H9 (cell line): ENCODE data around the gene KIAA1671. TPM values are rescaled to one million over a fixed set of nuclear protein-coding genes. Genes with fewer than 3 reads are reported as not detected.

Source experiments
- DNase-seq: peaks from one replicate; pipeline ENCODE4 v3.0.0-alpha.2; 2017
- H2AFZ ChIP-seq: one replicate; pipeline ENCODE4 v1.6.1; 2013; ENCODE audit warnings: mild to moderate bottlenecking, low read length, control low read depth, moderate library complexity
- H2AK5ac ChIP-seq: 2 replicates; pipeline ENCODE4 v1.6.1; 2013; ENCODE audit warnings: low read length, control low read depth, mixed read lengths; ENCODE audit not compliant: insufficient read length
- H2BK120ac ChIP-seq: one replicate; pipeline ENCODE4 v1.6.1; 2013; ENCODE audit warnings: low read depth, mild to moderate bottlenecking, low read length, control low read depth, inconsistent platforms; ENCODE audit not compliant: poor library complexity, severe bottlenecking
- H2BK12ac ChIP-seq: 2 replicates; pipeline ENCODE4 v1.6.1; 2013; ENCODE audit warnings: low read length, control low read depth, mixed read lengths, low read depth; ENCODE audit not compliant: insufficient read length
- H2BK15ac ChIP-seq: 2 replicates; pipeline ENCODE4 v1.6.1; 2013; ENCODE audit warnings: low read depth, low read length, control low read depth
- H2BK20ac ChIP-seq: one replicate; pipeline ENCODE4 v1.6.1; 2013; ENCODE audit warnings: low read depth, mild to moderate bottlenecking, low read length, control low read depth, inconsistent platforms; ENCODE audit not compliant: poor library complexity, severe bottlenecking
- H2BK5ac ChIP-seq: 2 replicates; pipeline ENCODE4 v1.6.1; 2013; ENCODE audit warnings: low read length, control low read depth, mixed read lengths; ENCODE audit not compliant: insufficient read length
- H3K14ac ChIP-seq: 2 replicates; pipeline ENCODE4 v1.6.1; 2013; ENCODE audit warnings: low read length, control low read depth; ENCODE audit not compliant: insufficient read depth
- H3K18ac ChIP-seq: 2 replicates; pipeline ENCODE4 v1.6.1; 2013; ENCODE audit warnings: low read depth, mild to moderate bottlenecking, mixed read lengths, low read length, control low read depth; ENCODE audit not compliant: insufficient read length
- H3K23ac ChIP-seq: 2 replicates; pipeline ENCODE4 v1.6.1; 2013; ENCODE audit warnings: low read length, control low read depth, mixed read lengths, low read depth; ENCODE audit not compliant: insufficient read length
- H3K23me2 ChIP-seq: 2 replicates; pipeline ENCODE4 v1.6.1; 2013; ENCODE audit warnings: low read depth, mild to moderate bottlenecking, mixed read lengths, low read length, control low read depth; ENCODE audit not compliant: insufficient read length, poor library complexity, severe bottlenecking
- H3K27ac ChIP-seq: 2 replicates; pipeline ENCODE4 v1.5.1; 2013; ENCODE audit warnings: low read length, control low read depth, mixed read lengths, low read depth; ENCODE audit not compliant: insufficient read length
- H3K27me3 ChIP-seq: 2 replicates; pipeline ENCODE4 v1.6.1; 2013; ENCODE audit warnings: low read length, control low read depth, inconsistent platforms; ENCODE audit not compliant: insufficient read depth
- H3K4ac ChIP-seq: 2 replicates; pipeline ENCODE4 v1.6.1; 2013; ENCODE audit warnings: low read depth, mild to moderate bottlenecking, control low read depth, inconsistent platforms, low read length, moderate library complexity
- H3K4me1 ChIP-seq: 2 replicates; pipeline ENCODE4 v1.6.1; 2013; ENCODE audit warnings: low read length, control low read depth, inconsistent platforms; ENCODE audit not compliant: insufficient read depth
- H3K4me2 ChIP-seq: 2 replicates; pipeline ENCODE4 v1.6.1; 2013; ENCODE audit warnings: low read length, control low read depth, mixed read lengths; ENCODE audit not compliant: insufficient read length, insufficient read depth
- H3K56ac ChIP-seq: 2 replicates; pipeline ENCODE4 v1.6.1; 2013; ENCODE audit warnings: low read depth, mild to moderate bottlenecking, mixed read lengths, low read length, control low read depth; ENCODE audit not compliant: insufficient read length
- H3K79me1 ChIP-seq: 2 replicates; pipeline ENCODE4 v1.6.1; 2013; ENCODE audit warnings: low read depth, mild to moderate bottlenecking, moderate library complexity, low read length, control low read depth, inconsistent platforms; ENCODE audit not compliant: insufficient read depth, poor library complexity, severe bottlenecking
- H3K79me2 ChIP-seq: 2 replicates; pipeline ENCODE4 v1.6.1; 2013; ENCODE audit warnings: low read length, control low read depth, inconsistent platforms; ENCODE audit not compliant: insufficient read depth
- H3K9ac ChIP-seq: 2 replicates; pipeline ENCODE4 v1.6.1; 2013; ENCODE audit warnings: low read length, control low read depth, mixed read lengths; ENCODE audit not compliant: insufficient read length; ENCODE audit errors: extremely low read depth
- H3K9me3 ChIP-seq: one replicate; pipeline ENCODE4 v1.6.1; 2013; ENCODE audit warnings: low read depth, low read length, inconsistent platforms; ENCODE audit not compliant: control insufficient read depth
- H3T11ph ChIP-seq: one replicate; pipeline ENCODE4 v1.6.1; 2013; ENCODE audit warnings: mild to moderate bottlenecking, low read length, control low read depth, inconsistent platforms
- H4K20me1 ChIP-seq: one replicate; pipeline ENCODE4 v1.6.1; 2013; ENCODE audit not compliant: control insufficient read depth, insufficient read length, insufficient read depth
- H4K5ac ChIP-seq: 2 replicates; pipeline ENCODE4 v1.6.1; 2013; ENCODE audit warnings: low read depth, mild to moderate bottlenecking, mixed read lengths, low read length, control low read depth; ENCODE audit not compliant: insufficient read length
- H4K8ac ChIP-seq: replicated peaks from 2 replicates; pipeline ENCODE4 v1.6.1; 2013; ENCODE audit warnings: low read length, control low read depth, mixed read lengths, low read depth; ENCODE audit not compliant: insufficient read length
- H4K91ac ChIP-seq: 2 replicates; pipeline ENCODE4 v1.6.1; 2013; ENCODE audit warnings: low read depth, mild to moderate bottlenecking, moderate library complexity, mixed read lengths, low read length, control low read depth; ENCODE audit not compliant: insufficient read length
- H3K27ac Mint-ChIP-seq, 3 experiments: 2 replicates in 2 of 3; 3 replicates in 1 of 3; pipeline ENCODE4 v1.8.0; 2020 to 2021; ENCODE audit warnings: mixed read lengths in 3 of 3, mild to moderate bottlenecking in 1 of 3, moderate library complexity in 1 of 3
- H3K27me3 Mint-ChIP-seq: 2 replicates; pipeline ENCODE4 v1.8.0; 2021; ENCODE audit warnings: low read depth, mild to moderate bottlenecking, moderate library complexity, mixed read lengths
- H3K36me3 Mint-ChIP-seq, 3 experiments: 2 replicates in 2 of 3; 3 replicates in 1 of 3; pipeline ENCODE4 v1.8.0; 2020 to 2021; ENCODE audit warnings: low read depth in 3 of 3, mixed read lengths in 3 of 3; ENCODE audit not compliant: insufficient read depth in 1 of 3
- H3K4me1 Mint-ChIP-seq, 2 experiments: 2 replicates each; pipeline ENCODE4 v1.8.0; 2020; ENCODE audit warnings: mixed read lengths in 2 of 2
- H3K4me3 Mint-ChIP-seq, 2 experiments: 2 replicates in 1 of 2; 3 replicates in 1 of 2; pipeline ENCODE4 v1.8.0; 2020 to 2021; ENCODE audit warnings: mild to moderate bottlenecking in 2 of 2, mixed read lengths in 2 of 2, moderate library complexity in 1 of 2
- H3K9me3 Mint-ChIP-seq, 2 experiments: 2 replicates in 1 of 2; 3 replicates in 1 of 2; pipeline ENCODE4 v1.8.0; 2020; ENCODE audit warnings: mild to moderate bottlenecking in 2 of 2, mixed read lengths in 2 of 2, moderate library complexity in 1 of 2
- WGBS: extraction: QIAGEN DNeasy Blood & Tissue Kit; methylation state at CpG from one replicate; pipeline ENCODE4 v1.1.7; 2013; ENCODE audit warnings: missing lambda C conversion rate, low lambda C conversion rate, mixed read lengths; ENCODE audit not compliant: insufficient read length; ENCODE audit errors: extremely low coverage; 5-methylcytosine and 5-hydroxymethylcytosine counted together
- total RNA-seq: library from RNA; stranded (reverse); gene quantifications from 2 replicates; pipeline ENCODE4 v1.2.1, GENCODE V29; 2021
- TF ChIP-seq, protein P1 (sequence below): fragments of 200-600 bp; sonication (generic); conservative IDR thresholded peaks from 3 replicates; pipeline ENCODE4 v1.8.0; 2021; ENCODE audit warnings: antibody characterized with exemption, mild to moderate bottlenecking

Gene KIAA1671
- total RNA-seq, 1 experiment from 2014 or later: 22.6 TPM

DNA sequence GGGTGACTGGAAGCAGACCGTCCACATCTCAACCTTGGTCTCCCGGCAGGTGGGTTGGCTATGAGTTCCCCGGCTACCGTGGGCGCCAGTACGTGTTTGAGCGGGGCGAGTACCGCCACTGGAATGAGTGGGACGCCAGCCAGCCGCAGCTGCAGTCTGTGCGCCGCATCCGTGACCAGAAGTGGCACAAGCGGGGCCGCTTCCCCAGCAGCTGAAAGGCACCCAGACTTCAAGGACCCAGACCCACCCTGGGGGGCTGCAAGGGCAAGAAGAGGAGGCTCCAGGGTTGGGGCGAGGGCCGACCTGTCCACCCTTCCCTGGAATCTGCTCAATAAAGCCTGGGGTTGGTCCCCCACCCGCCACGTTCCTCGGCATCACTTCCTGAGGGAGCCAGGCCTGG is 254.5 kb downstream of the KIAA1671 start:
- Histone ChIP-seq H3K23ac (no peak overlapping the region), H2BK20ac (no peak overlapping the region), H2BK120ac (no peak overlapping the region), H3K79me1 (no peaks in the 10 kb centered on the region), H4K91ac (no peak overlapping the region), H2BK12ac (no peak overlapping the region), H2BK5ac (no peak overlapping the region), H3T11ph (no peak overlapping the region), H3K9me3 (no peaks in the 10 kb centered on the region), H2AK5ac (no peak overlapping the region), H3K14ac (no peak overlapping the region), H2AFZ (no peak overlapping the region), H3K27ac (no peak overlapping the region), H3K4ac (no peak overlapping the region), H3K79me2 (no peaks in the 10 kb centered on the region), H3K18ac (no peak overlapping the region), H3K23me2 (no peaks in the 10 kb centered on the region), H3K56ac (no peak overlapping the region), H3K4me2 (no peak overlapping the region), H4K8ac (no peak overlapping the region), H3K27me3 (no peaks in the 10 kb centered on the region), H3K4me1 (no peaks in the 10 kb centered on the region), H4K20me1 (no peaks in the 10 kb centered on the region), H3K9ac (no peak overlapping the region), H4K5ac (no peak overlapping the region), H2BK15ac (no peak overlapping the region)
- Mint-ChIP-seq H3K4me3 (no peak overlapping the region), H3K27ac (peak overlapping the region in 1 of 3 experiments; percentile 30; a peak in 2 of 7 replicates), H3K27me3 (no peaks in the 10 kb centered on the region; the same call in 1 of the 2 replicates), H3K4me1 (peaks cover 0 to 5% of the 10 kb centered on the region in 2 experiments; a peak in 1 of 4 replicates), H3K36me3 (no peaks in the 10 kb centered on the region), H3K9me3 (no peaks in the 10 kb centered on the region)
- TF ChIP-seq, protein P1, sequence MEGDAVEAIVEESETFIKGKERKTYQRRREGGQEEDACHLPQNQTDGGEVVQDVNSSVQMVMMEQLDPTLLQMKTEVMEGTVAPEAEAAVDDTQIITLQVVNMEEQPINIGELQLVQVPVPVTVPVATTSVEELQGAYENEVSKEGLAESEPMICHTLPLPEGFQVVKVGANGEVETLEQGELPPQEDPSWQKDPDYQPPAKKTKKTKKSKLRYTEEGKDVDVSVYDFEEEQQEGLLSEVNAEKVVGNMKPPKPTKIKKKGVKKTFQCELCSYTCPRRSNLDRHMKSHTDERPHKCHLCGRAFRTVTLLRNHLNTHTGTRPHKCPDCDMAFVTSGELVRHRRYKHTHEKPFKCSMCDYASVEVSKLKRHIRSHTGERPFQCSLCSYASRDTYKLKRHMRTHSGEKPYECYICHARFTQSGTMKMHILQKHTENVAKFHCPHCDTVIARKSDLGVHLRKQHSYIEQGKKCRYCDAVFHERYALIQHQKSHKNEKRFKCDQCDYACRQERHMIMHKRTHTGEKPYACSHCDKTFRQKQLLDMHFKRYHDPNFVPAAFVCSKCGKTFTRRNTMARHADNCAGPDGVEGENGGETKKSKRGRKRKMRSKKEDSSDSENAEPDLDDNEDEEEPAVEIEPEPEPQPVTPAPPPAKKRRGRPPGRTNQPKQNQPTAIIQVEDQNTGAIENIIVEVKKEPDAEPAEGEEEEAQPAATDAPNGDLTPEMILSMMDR: no peak
- no CpG with 5 or more reads among the region's 21 CpGs for WGBS
- DNase-seq: no peak
